Right atrium auricular region (tissue), 2 donors: Measurements from ENCODE around the gene ZNF12. TPM values are rescaled to one million over a fixed set of nuclear protein-coding genes. Genes with fewer than 3 reads are reported as not detected.
"Not testable (repeated sequence)": the region's sequence is repeated elsewhere in the genome, so short reads cannot be mapped to it uniquely, and the experiment has no call there.

Experiments
- DNase-seq: peaks from one replicate; pipeline ENCODE4 v3.0.0-alpha.2; 2019; ENCODE audit warnings: low spot score
- H3K27ac ChIP-seq, 2 donors: fragments of 200-600 bp; sonication (generic); 1 replicate in 1 of 2; 2 replicates in 1 of 2; pipeline ENCODE4 v1.5.1; 2016 to 2019
- H3K27me3 ChIP-seq, 2 donors: fragments of 200-600 bp; sonication (generic); one replicate each; pipeline versions ENCODE4 v1.5.1 to v1.6.0; 2017 to 2019
- H3K36me3 ChIP-seq: fragments of 200-600 bp; sonication (generic); one replicate; pipeline ENCODE4 v1.5.1; 2016
- H3K4me1 ChIP-seq, 2 donors: fragments of 200-600 bp; sonication (generic); one replicate each; pipeline versions ENCODE4 v1.5.1 to v1.6.0; 2017 to 2019
- H3K4me3 ChIP-seq, 2 donors: fragments of 200-600 bp; sonication (generic); 1 replicate in 1 of 2; 2 replicates in 1 of 2; pipeline ENCODE4 v1.5.1; 2017 to 2019; ENCODE audit warnings: mild to moderate bottlenecking in 1 of 2, moderate library complexity in 1 of 2
- H3K9me3 ChIP-seq, 2 donors: fragments of 200-600 bp; sonication (generic); one replicate each; pipeline ENCODE4 v1.5.1; 2019
- total RNA-seq, 2 donors: library from RNA; depleted of rRNA; stranded (reverse); fragments of >200 nt; gene quantifications; one replicate each; pipeline ENCODE4 v1.1.0, GENCODE V29; 2016
- TF ChIP-seq, protein P1 (sequence below), 2 donors: fragments of 200-600 bp; sonication (generic); IDR thresholded peaks; one replicate each; pipeline ENCODE4 v1.5.1; 2019; ENCODE audit warnings: antibody characterized with exemption in 2 of 2

ZNF12 gene
- total RNA-seq, 2 donors from 2014 or later = 13.9 to 14.2 TPM

DNA sequence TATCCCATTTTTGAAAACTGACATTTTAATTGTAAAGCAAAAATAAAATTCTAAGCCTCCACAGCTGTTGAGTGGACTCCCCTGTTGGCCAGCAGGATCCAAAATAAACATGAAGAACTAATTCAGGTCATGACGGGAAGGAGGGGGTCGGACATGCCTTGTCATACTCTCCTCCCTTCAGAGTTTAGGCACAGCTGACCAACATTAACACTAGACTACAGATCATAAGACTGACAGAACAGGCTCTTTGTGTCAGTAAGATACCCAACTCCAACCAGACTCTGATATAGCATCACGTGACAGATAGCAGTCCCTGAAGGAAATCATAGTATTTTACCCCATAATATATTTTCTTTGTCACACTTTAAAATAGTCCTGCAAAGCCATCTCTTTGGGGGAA, 20.9 kb upstream of the ZNF12 start:
- no peak for DNase-seq
- H3K27ac ChIP-seq = no peak overlapping the region
- H3K9me3 ChIP-seq = no peaks in the 10 kb centered on the region
- TF ChIP-seq, protein P1, sequence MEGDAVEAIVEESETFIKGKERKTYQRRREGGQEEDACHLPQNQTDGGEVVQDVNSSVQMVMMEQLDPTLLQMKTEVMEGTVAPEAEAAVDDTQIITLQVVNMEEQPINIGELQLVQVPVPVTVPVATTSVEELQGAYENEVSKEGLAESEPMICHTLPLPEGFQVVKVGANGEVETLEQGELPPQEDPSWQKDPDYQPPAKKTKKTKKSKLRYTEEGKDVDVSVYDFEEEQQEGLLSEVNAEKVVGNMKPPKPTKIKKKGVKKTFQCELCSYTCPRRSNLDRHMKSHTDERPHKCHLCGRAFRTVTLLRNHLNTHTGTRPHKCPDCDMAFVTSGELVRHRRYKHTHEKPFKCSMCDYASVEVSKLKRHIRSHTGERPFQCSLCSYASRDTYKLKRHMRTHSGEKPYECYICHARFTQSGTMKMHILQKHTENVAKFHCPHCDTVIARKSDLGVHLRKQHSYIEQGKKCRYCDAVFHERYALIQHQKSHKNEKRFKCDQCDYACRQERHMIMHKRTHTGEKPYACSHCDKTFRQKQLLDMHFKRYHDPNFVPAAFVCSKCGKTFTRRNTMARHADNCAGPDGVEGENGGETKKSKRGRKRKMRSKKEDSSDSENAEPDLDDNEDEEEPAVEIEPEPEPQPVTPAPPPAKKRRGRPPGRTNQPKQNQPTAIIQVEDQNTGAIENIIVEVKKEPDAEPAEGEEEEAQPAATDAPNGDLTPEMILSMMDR (IDR thresholded peaks at IDR 0.05) = no peak
- H3K4me3 ChIP-seq = no peak overlapping the region
- peaks cover 0 to 12% of the 10 kb centered on the region in 2 donors for H3K4me1 ChIP-seq
- no peaks in the 10 kb centered on the region for H3K27me3 ChIP-seq
- peaks cover 5% of the 10 kb centered on the region for H3K36me3 ChIP-seq

DNA sequence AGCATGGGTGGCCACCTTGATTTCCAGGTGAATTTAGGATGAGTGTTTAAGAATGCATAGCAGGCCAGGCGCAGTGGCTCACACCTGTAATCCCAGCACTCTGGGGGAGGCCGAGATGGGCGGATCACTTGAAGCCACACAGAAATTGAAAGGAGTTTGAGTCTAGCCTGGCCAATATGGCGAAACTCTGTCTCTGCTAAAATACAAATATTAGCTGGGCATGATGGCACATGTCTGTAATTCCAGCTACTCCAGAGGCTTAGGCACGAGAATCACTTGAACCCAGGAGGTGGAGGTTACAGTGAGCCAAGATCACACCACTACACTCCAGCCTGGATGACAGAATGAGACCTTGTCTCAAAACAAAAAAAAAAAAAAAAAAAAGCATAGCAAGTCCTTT, 19.6 kb upstream of the ZNF12 start:
- peaks cover 0 to 12% of the 10 kb centered on the region in 2 donors for H3K4me1 ChIP-seq
- not testable (repeated sequence) for H3K4me3 ChIP-seq, H3K27ac ChIP-seq, H3K9me3 ChIP-seq, H3K27me3 ChIP-seq, H3K36me3 ChIP-seq
- peak; percentile 9 for DNase-seq

DNA sequence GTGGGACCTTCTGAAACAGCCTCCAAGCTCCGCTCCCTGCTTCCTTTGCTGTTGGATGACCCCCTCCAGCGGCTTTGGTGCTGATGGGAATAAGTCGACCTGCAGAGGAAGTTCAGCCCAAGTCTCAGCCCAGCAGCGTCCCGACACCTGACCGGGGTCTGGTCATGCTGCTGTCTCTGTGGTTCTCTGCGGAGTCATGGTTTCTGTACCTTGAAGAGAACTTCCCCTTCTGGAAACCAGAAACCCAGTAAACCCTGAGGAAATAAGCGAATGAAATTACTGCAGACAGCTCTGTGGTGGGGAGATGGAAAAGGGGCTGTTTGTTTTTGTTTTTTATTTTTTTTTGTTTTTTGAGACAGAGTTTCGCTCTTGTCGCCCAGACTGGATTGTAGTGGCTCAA, 18.3 kb upstream of the ZNF12 start:
- TF ChIP-seq, protein P1 (IDR thresholded peaks at IDR 0.05) = no peak
- Histone ChIP-seq H3K4me1 (no peaks in the 10 kb centered on the region), H3K9me3 (no peaks in the 10 kb centered on the region), H3K27me3 (no peaks in the 10 kb centered on the region), H3K27ac (no peak overlapping the region), H3K36me3 (no peaks in the 10 kb centered on the region), H3K4me3 (no peak overlapping the region)
- DNase-seq = peak; percentile 51

DNA sequence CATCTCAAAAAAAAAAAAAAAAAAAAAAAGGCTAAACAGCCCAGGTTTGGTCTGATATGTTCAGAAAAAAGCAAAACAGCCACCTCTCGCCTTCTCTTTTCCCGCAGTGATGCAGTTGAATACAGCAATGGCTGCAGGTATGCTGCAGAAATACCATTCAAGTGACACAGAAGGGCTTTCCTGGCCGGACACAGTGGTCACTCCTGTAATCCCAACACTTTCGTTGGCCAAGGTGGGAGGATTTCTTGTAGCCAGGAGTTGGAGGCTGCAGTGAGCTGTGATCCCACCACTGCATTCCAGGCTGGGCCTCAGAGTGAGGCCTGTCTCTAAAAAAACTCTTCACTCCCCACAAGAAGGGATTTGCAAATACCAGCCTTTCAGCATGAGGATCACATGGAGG, 17.6 kb upstream of the ZNF12 start:
- H3K9me3 ChIP-seq, H3K27me3 ChIP-seq, H3K36me3 ChIP-seq, H3K4me1 ChIP-seq, H3K27ac ChIP-seq, H3K4me3 ChIP-seq: not testable (repeated sequence)
- DNase-seq = peak; percentile 16

DNA sequence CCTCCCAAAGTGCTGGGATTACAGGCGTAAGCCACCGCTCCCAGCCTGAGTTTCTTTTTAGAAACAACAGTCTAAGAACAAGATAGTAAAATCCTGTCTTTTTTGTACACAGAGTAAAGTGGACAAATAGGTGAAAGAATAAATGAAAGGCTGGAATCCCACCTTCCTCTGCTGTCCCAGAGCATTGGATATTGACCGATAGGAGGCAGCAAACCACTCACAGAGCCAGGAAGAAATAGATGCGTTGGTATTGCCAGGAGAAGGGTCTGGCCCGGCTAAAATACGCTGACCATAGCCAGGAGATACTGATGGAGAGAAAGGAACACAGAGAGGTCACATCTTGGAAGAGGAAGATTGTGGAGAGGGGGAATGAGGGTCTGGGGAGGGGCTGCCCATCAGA, 11.4 kb upstream of the ZNF12 start:
- Histone ChIP-seq H3K9me3 (no peaks in the 10 kb centered on the region), H3K27ac (no peak overlapping the region), H3K36me3 (no peaks in the 10 kb centered on the region), H3K4me1 (no peaks in the 10 kb centered on the region), H3K27me3 (no peaks in the 10 kb centered on the region), H3K4me3 (no peak overlapping the region)
- DNase-seq = no peak
- TF ChIP-seq, protein P1 (IDR thresholded peaks at IDR 0.05) = no peak

DNA sequence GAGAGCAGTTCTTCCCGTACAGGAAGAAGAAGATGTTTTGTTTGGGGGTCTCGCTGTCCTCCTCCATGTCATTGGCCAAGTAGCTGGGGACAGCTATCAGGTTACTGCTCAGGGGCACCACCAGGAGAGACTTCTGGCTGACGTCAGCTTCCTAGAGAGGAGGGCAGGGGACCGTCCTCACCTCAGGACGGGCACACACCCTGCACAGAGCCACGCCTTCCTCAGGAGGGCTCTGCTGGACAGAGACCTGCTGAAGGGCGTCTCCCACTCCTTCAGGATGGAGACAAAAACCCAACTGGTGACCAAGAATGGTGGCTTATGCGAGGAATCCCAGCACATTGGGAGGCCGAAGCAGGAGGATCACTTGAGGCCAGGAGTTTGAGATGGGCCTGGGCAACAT, 9.2 kb upstream of the ZNF12 start:
- H3K36me3 ChIP-seq, H3K9me3 ChIP-seq, H3K4me1 ChIP-seq, H3K27me3 ChIP-seq, H3K27ac ChIP-seq, H3K4me3 ChIP-seq, DNase-seq: not testable (repeated sequence)

DNA sequence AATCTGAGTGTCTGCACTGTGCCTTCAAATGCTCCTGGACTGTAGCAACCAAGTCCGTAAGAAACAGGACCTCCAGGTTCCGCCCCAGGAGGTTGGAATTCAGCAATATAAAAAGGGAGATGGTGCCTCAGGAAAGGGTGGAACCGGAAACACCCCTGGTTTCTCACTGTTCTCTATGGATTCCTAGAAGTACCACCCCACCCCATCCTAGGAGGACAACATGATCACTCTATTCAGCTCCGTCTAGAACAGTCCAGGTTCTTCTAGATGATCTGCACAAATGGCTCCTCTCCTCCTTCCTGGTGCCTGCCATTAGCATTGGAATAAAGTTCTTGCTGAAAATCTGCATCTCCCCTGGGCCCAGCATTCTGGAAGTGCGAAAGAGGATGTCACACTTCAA, 7.6 kb upstream of the ZNF12 start:
- Histone ChIP-seq H3K27me3 (no peaks in the 10 kb centered on the region), H3K36me3 (no peaks in the 10 kb centered on the region), H3K4me1 (no peaks in the 10 kb centered on the region), H3K4me3 (no peak overlapping the region), H3K9me3 (no peaks in the 10 kb centered on the region), H3K27ac (no peak overlapping the region)
- TF ChIP-seq, protein P1 (IDR thresholded peaks at IDR 0.05) = no peak
- peak; percentile 18 for DNase-seq
